ENCODE data around the gene TSPAN8.

DNA sequence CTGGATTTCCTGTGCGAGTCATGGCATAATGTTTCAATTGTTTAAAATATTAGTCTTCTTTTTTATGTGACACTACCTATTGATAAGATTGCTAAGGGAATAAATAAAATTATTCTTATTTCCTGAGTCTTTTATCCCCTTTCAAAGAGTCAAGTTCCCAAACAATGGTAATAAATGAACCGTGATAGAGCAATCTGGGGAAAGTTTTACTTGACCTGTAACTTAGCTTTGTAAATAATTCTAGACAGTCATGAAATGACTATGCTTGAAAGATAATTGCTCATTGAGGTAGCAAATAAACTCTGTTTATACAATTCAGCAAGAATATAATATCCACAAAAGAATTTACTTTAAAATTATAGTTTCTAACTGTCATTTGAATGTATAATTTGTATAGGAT, 82.1 kb downstream of the TSPAN8 start:
- no peak for TF ChIP-seq POLR2AphosphoS5 (IDR thresholded peaks at IDR 0.05; ENCODE audit: borderline replicate concordance, low read depth, low read length)
- no peak for TF ChIP-seq EZH2 (IDR thresholded peaks at IDR 0.05)
- no peak for TF ChIP-seq FOXP2 (optimal IDR thresholded peaks at IDR 0.05; ENCODE audit: control extremely low read depth, extremely low read length, insufficient read depth)
